LNCaP clone FGC (cell line): ENCODE data around the gene TEPSIN.
A peak's percentile ranks its signal among the peaks of the same experiment; 100 is the strongest.

Source experiments
- DNase-seq: peaks from one replicate; pipeline ENCODE4 v3.0.0-alpha.2; 2011; ENCODE audit warnings: low read depth
- H3K4me3 ChIP-seq: 2 replicates; pipeline ENCODE4 v1.5.1; 2011; ENCODE audit warnings: mild to moderate bottlenecking, low read depth, low read length, control low read depth
- CTCF ChIP-seq: IDR thresholded peaks from 2 replicates; pipeline ENCODE4 v1.5.1; 2012; ENCODE audit warnings: mild to moderate bottlenecking; ENCODE audit not compliant: control insufficient read depth, insufficient read depth; ENCODE audit errors: extremely low read depth

TEPSIN gene

GRCh38 chr17:81253358-81254131, 14.7 kb upstream of the TEPSIN start:
- peak; percentile 89 for TF ChIP-seq CTCF
- no peak for DNase-seq
- no peak overlapping the region for H3K4me3 ChIP-seq

GRCh38 chr17:81252987-81253329, 14.1 kb upstream of the TEPSIN start:
- no peak for TF ChIP-seq CTCF
- DNase-seq = no peak
- H3K4me3 ChIP-seq = no peak overlapping the region

GRCh38 chr17:81252326-81252986, 13.6 kb upstream of the TEPSIN start:
- H3K4me3 ChIP-seq = no peak overlapping the region
- TF ChIP-seq CTCF = no peak
- no peak for DNase-seq

- H3K4me3 ChIP-seq = 0 out of 2 replicates have a peak overlapping the region, but pooled peaks have one; percentile 15
- DNase-seq = peak; percentile 61
- TF ChIP-seq CTCF = no peak
These were observed 12.9 kb upstream of the TEPSIN start for GRCh38 chr17:81251709-81252301.

- H3K4me3 ChIP-seq = 0 out of 2 replicates have a peak overlapping the region, but pooled peaks have one; percentile 15
- no peak for TF ChIP-seq CTCF
- DNase-seq = peak; percentile 37
These were observed 12.3 kb upstream of the TEPSIN start for GRCh38 chr17:81251094-81251708.

- no peak for TF ChIP-seq CTCF
- H3K4me3 ChIP-seq = no peak overlapping the region
- DNase-seq = no peak
These were observed 11.6 kb upstream of the TEPSIN start for GRCh38 chr17:81250286-81251093.
